Tibial nerve (tissue), 4 donors: ENCODE results near the gene EPB41. TPM values are rescaled to one million over a fixed set of nuclear protein-coding genes. Genes with fewer than 3 reads are reported as not detected.

Source experiments
- DNase-seq, 2 donors: peaks; one replicate each; pipeline ENCODE4 v3.0.0-alpha.2; 2019; ENCODE audit warnings: low spot score in 2 of 2
- H3K27ac ChIP-seq, 4 donors: fragments of 200-600 bp; sonication (generic) in 3 of 4; one replicate each; pipeline ENCODE4 v1.5.1; 2017 to 2019; ENCODE audit warnings: mild to moderate bottlenecking in 1 of 4
- H3K27me3 ChIP-seq, 2 donors: fragments of 200-600 bp; sonication (generic) in 1 of 2; one replicate each; pipeline versions ENCODE4 v1.5.1 to v1.6.0; 2017 to 2019
- H3K36me3 ChIP-seq, 3 donors: fragments of 200-600 bp; sonication (generic); one replicate each; pipeline ENCODE4 v1.5.1; 2018 to 2019
- H3K4me1 ChIP-seq, 4 donors: fragments of 200-600 bp; sonication (generic) in 3 of 4; one replicate each; pipeline ENCODE4 v1.5.1; 2017 to 2019
- H3K4me3 ChIP-seq, 4 donors: fragments of 200-600 bp; sonication (generic) in 3 of 4; one replicate each; pipeline ENCODE4 v1.5.1; 2017 to 2019; ENCODE audit warnings: mild to moderate bottlenecking in 1 of 4, moderate library complexity in 1 of 4
- H3K9me3 ChIP-seq, 4 donors: fragments of 200-600 bp; sonication (generic) in 3 of 4; one replicate each; pipeline ENCODE4 v1.5.1; 2017 to 2019
- CTCF ChIP-seq, 5 experiments: fragments of 200-600 bp in 3 of 5; fragments of 450-650 bp in 2 of 5; sonication (generic) in 3 of 5; IDR thresholded peaks; one replicate each; pipeline ENCODE4 v1.5.1; 2016 to 2019; ENCODE audit warnings: antibody characterized with exemption in 5 of 5, mild to moderate bottlenecking in 3 of 5, moderate library complexity in 2 of 5
- EP300 ChIP-seq, 2 donors: sonication (generic); formaldehyde crosslinking; IDR thresholded peaks; one replicate each; pipeline ENCODE4 v1.6.1; 2017; ENCODE audit warnings: antibody characterized with exemption in 2 of 2, mild to moderate bottlenecking in 1 of 2
- POLR2A ChIP-seq, 2 donors: fragments of 450-650 bp; IDR thresholded peaks; one replicate each; pipeline ENCODE4 v1.6.1; 2017; ENCODE audit warnings: antibody characterized with exemption in 2 of 2, mild to moderate bottlenecking in 2 of 2, moderate library complexity in 2 of 2
- WGBS, 2 donors: methylation state at CpG; one replicate each; pipeline ENCODE4 v1.1.5; 2018; 5-methylcytosine and 5-hydroxymethylcytosine counted together
- total RNA-seq, 4 donors: library from RNA; depleted of rRNA; stranded (reverse); fragments of >200 nt; gene quantifications; one replicate each; pipeline ENCODE4 v1.1.0, GENCODE V29; 2016

The EPB41 gene
- total RNA-seq, 4 donors from 2014 or later = 13.9 to 22.1 (median 16.0) TPM

GRCh38 chr1:28926629-28927265 lies 12.4 kb downstream of the EPB41 start:
- 37 to 45% methylated on average over 2 of the region's 2 CpGs for WGBS, 2 donors
- no peaks in the 10 kb centered on the region for H3K36me3 ChIP-seq
- TF ChIP-seq EP300 (IDR thresholded peaks at IDR 0.05) (peak in 1 of 2 donors; percentile 42), CTCF (IDR thresholded peaks at IDR 0.05) (no peak)
- H3K27me3 ChIP-seq = no peaks in the 10 kb centered on the region
- DNase-seq = no peak
- peaks cover 0 to 27% (median 11%) of the 10 kb centered on the region in 4 donors for H3K4me1 ChIP-seq
- no peak overlapping the region for H3K4me3 ChIP-seq
- peak overlapping the region in 1 of 4 donors; percentile 44 for H3K27ac ChIP-seq
- no peaks in the 10 kb centered on the region for H3K9me3 ChIP-seq

GRCh38 chr1:28927266-28927647 lies 12.9 kb downstream of the EPB41 start:
- 62 to 69% methylated on average over 3 of the region's 3 CpGs for WGBS, 2 donors
- DNase-seq = no peak
- no peak for TF ChIP-seq POLR2A (IDR thresholded peaks at IDR 0.05)
- TF ChIP-seq CTCF (IDR thresholded peaks at IDR 0.05) = no peak
- no peak for TF ChIP-seq EP300 (IDR thresholded peaks at IDR 0.05)
- Histone ChIP-seq H3K4me1 (peaks cover 0 to 27% (median 11%) of the 10 kb centered on the region in 4 donors), H3K4me3 (no peak overlapping the region), H3K9me3 (no peaks in the 10 kb centered on the region), H3K27me3 (no peaks in the 10 kb centered on the region), H3K27ac (peak overlapping the region in 2 of 4 donors; percentile 25 to 59), H3K36me3 (no peaks in the 10 kb centered on the region)

- Histone ChIP-seq H3K36me3 (no peaks in the 10 kb centered on the region), H3K4me1 (peaks cover 0 to 27% (median 11%) of the 10 kb centered on the region in 4 donors), H3K27me3 (no peaks in the 10 kb centered on the region), H3K27ac (peak overlapping the region in 2 of 4 donors; percentile 25 to 59), H3K4me3 (no peak overlapping the region), H3K9me3 (no peaks in the 10 kb centered on the region)
- WGBS, 2 donors = 29 to 35% methylated on average over 1 of the region's 1 CpG
- TF ChIP-seq POLR2A (IDR thresholded peaks at IDR 0.05) (no peak), EP300 (IDR thresholded peaks at IDR 0.05) (no peak), CTCF (IDR thresholded peaks at IDR 0.05) (no peak)
- DNase-seq = no peak
These were observed 13.4 kb downstream of the EPB41 start for GRCh38 chr1:28927648-28928313.

GRCh38 chr1:28928314-28928941 lies 14.1 kb downstream of the EPB41 start:
- H3K27ac ChIP-seq = peak overlapping the region in 1 of 4 donors; percentile 59
- no peak for DNase-seq
- no peaks in the 10 kb centered on the region for H3K36me3 ChIP-seq
- no peaks in the 10 kb centered on the region for H3K9me3 ChIP-seq
- peaks cover 0 to 27% (median 11%) of the 10 kb centered on the region in 4 donors for H3K4me1 ChIP-seq
- no peaks in the 10 kb centered on the region for H3K27me3 ChIP-seq
- H3K4me3 ChIP-seq = no peak overlapping the region
- TF ChIP-seq CTCF (IDR thresholded peaks at IDR 0.05) = no peak
- no peak for TF ChIP-seq EP300 (IDR thresholded peaks at IDR 0.05)
- TF ChIP-seq POLR2A (IDR thresholded peaks at IDR 0.05) = no peak
- 50 to 55% methylated on average over 2 of the region's 2 CpGs for WGBS, 2 donors

DNA sequence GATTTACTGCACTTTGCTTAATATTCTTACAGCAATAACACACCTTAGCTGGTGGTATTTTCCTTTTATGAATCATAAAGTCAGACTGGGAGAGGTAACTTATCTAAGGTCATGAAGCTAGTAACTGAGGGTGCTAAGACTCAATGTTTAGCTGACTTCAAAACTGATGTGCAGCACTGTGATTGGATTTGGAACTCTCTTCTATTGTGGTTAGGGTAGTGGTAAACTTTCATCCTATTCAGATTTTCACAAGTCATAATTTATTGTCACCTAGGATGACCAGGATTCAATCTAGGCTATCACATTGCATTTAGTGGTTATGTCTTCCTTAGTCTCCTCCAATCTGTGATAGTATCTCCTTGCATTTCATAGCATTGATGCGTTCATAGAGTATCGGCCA lies 18.9 kb downstream of the EPB41 start:
- Histone ChIP-seq H3K27me3 (no peaks in the 10 kb centered on the region), H3K36me3 (no peaks in the 10 kb centered on the region), H3K4me3 (no peak overlapping the region), H3K27ac (no peak overlapping the region), H3K4me1 (peaks cover 0 to 10% (median 1%) of the 10 kb centered on the region in 4 donors), H3K9me3 (no peaks in the 10 kb centered on the region)
- WGBS, 2 donors = 93 to 98% methylated on average over 2 of the region's 2 CpGs
- no peak for TF ChIP-seq EP300 (IDR thresholded peaks at IDR 0.05)
- no peak for TF ChIP-seq CTCF (IDR thresholded peaks at IDR 0.05)
- no peak for TF ChIP-seq POLR2A (IDR thresholded peaks at IDR 0.05)
- DNase-seq = no peak
